GM23338 (cell line): ENCODE data around the gene ZNF511. TPM values are rescaled to one million over a fixed set of nuclear protein-coding genes. Genes with fewer than 3 reads are reported as not detected.

Experiments
- ATAC-seq: fragments of 200-7000 bp; cut with Tn5 transposase; 3 replicates; pipeline ENCODE4 v1.9.1; 2020
- DNase-seq: peaks from one replicate; pipeline ENCODE4 v3.0.0-alpha.2; 2015; ENCODE audit warnings: low spot score
- H2AFZ ChIP-seq: fragments of 200-600 bp; sonication (generic); 2 replicates; pipeline ENCODE4 v1.8.0; 2016; ENCODE audit warnings: antibody characterized with exemption, mild to moderate bottlenecking, moderate library complexity
- H3F3A ChIP-seq: fragments of 200-600 bp; sonication (generic); replicated peaks from 2 replicates; pipeline ENCODE4 v1.8.0; 2017; ENCODE audit warnings: antibody characterized with exemption, mixed run types, low read depth
- H3K27ac ChIP-seq: fragments of 200-600 bp; sonication (generic); 2 replicates; pipeline ENCODE4 v1.6.1; 2016; ENCODE audit warnings: low read depth
- H3K27me3 ChIP-seq: fragments of 200-600 bp; sonication (generic); 2 replicates; pipeline ENCODE4 v1.8.0; 2016; ENCODE audit warnings: mild to moderate bottlenecking, mixed run types, moderate library complexity; ENCODE audit not compliant: insufficient read depth
- H3K36me3 ChIP-seq: fragments of 200-600 bp; sonication (generic); 2 replicates; pipeline ENCODE4 v1.8.0; 2016; ENCODE audit warnings: mild to moderate bottlenecking; ENCODE audit not compliant: insufficient read depth
- H3K4me1 ChIP-seq: fragments of 200-600 bp; sonication (generic); 2 replicates; pipeline ENCODE4 v1.8.0; 2016; ENCODE audit warnings: mild to moderate bottlenecking, moderate library complexity; ENCODE audit not compliant: insufficient read depth
- H3K4me2 ChIP-seq: fragments of 200-600 bp; sonication (generic); 2 replicates; pipeline ENCODE4 v1.7.1; 2017; ENCODE audit warnings: mixed run types
- H3K4me3 ChIP-seq: fragments of 200-600 bp; sonication (generic); 2 replicates; pipeline ENCODE4 v1.6.1; 2016; ENCODE audit warnings: mixed run types
- H3K79me2 ChIP-seq: fragments of 200-600 bp; sonication (generic); replicated peaks from 2 replicates; pipeline ENCODE4 v1.8.0; 2017; ENCODE audit warnings: mild to moderate bottlenecking; ENCODE audit not compliant: insufficient read depth
- H3K9me2 ChIP-seq: fragments of 200-600 bp; sonication (generic); 2 replicates; pipeline ENCODE4 v1.8.0; 2017; ENCODE audit not compliant: insufficient read depth
- H4K20me1 ChIP-seq: fragments of 200-600 bp; sonication (generic); replicated peaks from 2 replicates; pipeline ENCODE4 v1.8.0; 2017; ENCODE audit warnings: mild to moderate bottlenecking; ENCODE audit not compliant: insufficient read depth
- H3K27ac Mint-ChIP-seq: 2 replicates; pipeline ENCODE4 v1.8.0; 2020; ENCODE audit warnings: inconsistent platforms, mild to moderate bottlenecking, moderate library complexity, mixed read lengths
- H3K27me3 Mint-ChIP-seq: 3 replicates; pipeline ENCODE4 v1.8.0; 2022; ENCODE audit warnings: low read depth, mild to moderate bottlenecking, moderate library complexity, mixed read lengths, inconsistent platforms; ENCODE audit not compliant: insufficient read depth, poor library complexity
- H3K36me3 Mint-ChIP-seq: 3 replicates; pipeline ENCODE4 v1.8.0; 2021; ENCODE audit warnings: low read depth, mild to moderate bottlenecking, inconsistent platforms, moderate library complexity, mixed read lengths
- H3K4me1 Mint-ChIP-seq: 3 replicates; pipeline ENCODE4 v1.8.0; 2020; ENCODE audit warnings: mild to moderate bottlenecking, inconsistent platforms, mixed read lengths
- H3K4me3 Mint-ChIP-seq: 3 replicates; pipeline ENCODE4 v1.8.0; 2021; ENCODE audit warnings: moderate library complexity, mild to moderate bottlenecking, inconsistent platforms, mixed read lengths
- H3K9me3 Mint-ChIP-seq: 3 replicates; pipeline ENCODE4 v1.8.0; 2020; ENCODE audit warnings: moderate library complexity, mild to moderate bottlenecking, inconsistent platforms, mixed read lengths
- EZH2 ChIP-seq: fragments of 200-600 bp; sonication (generic); IDR thresholded peaks from one replicate; pipeline ENCODE4 v1.8.0; 2017; ENCODE audit warnings: antibody characterized with exemption, mild to moderate bottlenecking, low read depth; ENCODE audit not compliant: unreplicated experiment
- POLR2AphosphoS5 ChIP-seq: IDR thresholded peaks from 2 replicates; pipeline ENCODE4 v1.6.1; 2016; ENCODE audit warnings: antibody characterized with exemption, low read depth
- STAT1 ChIP-seq: IDR thresholded peaks from one replicate; pipeline ENCODE4 v1.6.1; 2016; ENCODE audit warnings: antibody characterized with exemption; ENCODE audit not compliant: unreplicated experiment
- polyA plus RNA-seq: library from polyadenylated mRNA; unstranded; fragments of >200 nt; fragmentation: Nextera tagmentation; extraction: Ambion mirVana; gene quantifications from 2 replicates; pipeline ENCODE4 v1.2.1, GENCODE V29; 2016
- total RNA-seq: library from RNA; depleted of rRNA; stranded (reverse); fragments of >200 nt; shearing (Covaris generic); gene quantifications from 2 replicates; pipeline ENCODE4 v1.2.3, GENCODE V29; 2014
- TF ChIP-seq, protein P1 (sequence below), 2 experiments: fragments of 200-600 bp in 1 of 2; sonication (generic) in 1 of 2; conservative IDR thresholded peaks; 2 replicates each; pipeline versions ENCODE4 v1.5.1 to v1.6.1; 2016 to 2017; ENCODE audit warnings: antibody characterized with exemption in 2 of 2, low read depth in 2 of 2, mild to moderate bottlenecking in 2 of 2, moderate library complexity in 1 of 2
- TF ChIP-seq, protein P2 (sequence below): IDR thresholded peaks from one replicate; pipeline ENCODE4 v1.6.1; 2018; ENCODE audit warnings: antibody characterized with exemption; ENCODE audit not compliant: unreplicated experiment

ZNF511 gene
- total and polyA plus RNA-seq, 2 experiments from 2014 or later: 41.3 to 104 TPM

DNA sequence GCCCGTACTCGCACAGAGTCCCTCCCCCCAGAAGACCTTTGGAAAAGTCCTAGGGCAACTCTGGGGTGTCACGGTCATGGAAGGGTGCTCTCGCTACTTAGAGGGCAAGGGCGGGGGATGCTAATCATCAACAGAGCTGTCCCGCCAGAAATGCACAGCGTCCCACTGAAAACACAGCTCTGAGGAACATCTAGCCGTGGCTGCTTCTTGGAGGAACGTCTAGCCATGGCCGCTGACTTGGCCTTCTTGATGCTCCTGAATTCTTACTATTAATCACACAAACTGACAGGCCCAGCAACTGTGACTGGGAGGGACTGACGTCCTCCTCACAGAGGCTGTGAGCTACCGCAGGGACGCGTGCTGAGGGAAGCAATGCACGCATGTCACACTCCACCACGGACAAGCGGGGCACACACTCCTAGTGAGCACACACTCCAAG is 1.8 kb upstream of the ZNF511 start:
- peaks cover 8% of the 10 kb centered on the region for H3K27me3 Mint-ChIP-seq
- H3K4me3 Mint-ChIP-seq: peak overlapping the region; percentile 60
- peaks cover 24% of the 10 kb centered on the region for H4K20me1 ChIP-seq
- peaks cover 18% of the 10 kb centered on the region for H3F3A ChIP-seq
- peaks cover 4% of the 10 kb centered on the region for H3K4me1 Mint-ChIP-seq
- no peak overlapping the region for H3K27ac ChIP-seq
- H3K4me1 ChIP-seq: peaks cover 10% of the 10 kb centered on the region; the same call in 1 of the 2 replicates
- peaks cover 2% of the 10 kb centered on the region; the same call in 2 of the 3 replicates for H3K9me3 Mint-ChIP-seq
- peaks cover 5% of the 10 kb centered on the region; the same call in 1 of the 2 replicates for H3K36me3 ChIP-seq
- no peak overlapping the region for H2AFZ ChIP-seq
- ATAC-seq (no peak), DNase-seq (no peak)
- H3K27ac Mint-ChIP-seq: no peak overlapping the region
- H3K27me3 ChIP-seq: no peaks in the 10 kb centered on the region
- H3K9me2 ChIP-seq: no peaks in the 10 kb centered on the region
- H3K4me3 ChIP-seq: no peak overlapping the region; the same call in 1 of the 2 replicates
- no peak overlapping the region for H3K4me2 ChIP-seq
- H3K36me3 Mint-ChIP-seq: peaks cover 24% of the 10 kb centered on the region
- H3K79me2 ChIP-seq: peaks cover 47% of the 10 kb centered on the region
- no peak for TF ChIP-seq STAT1
- TF ChIP-seq POLR2AphosphoS5: no peak
- no peak for TF ChIP-seq EZH2
- TF ChIP-seq, protein P1, sequence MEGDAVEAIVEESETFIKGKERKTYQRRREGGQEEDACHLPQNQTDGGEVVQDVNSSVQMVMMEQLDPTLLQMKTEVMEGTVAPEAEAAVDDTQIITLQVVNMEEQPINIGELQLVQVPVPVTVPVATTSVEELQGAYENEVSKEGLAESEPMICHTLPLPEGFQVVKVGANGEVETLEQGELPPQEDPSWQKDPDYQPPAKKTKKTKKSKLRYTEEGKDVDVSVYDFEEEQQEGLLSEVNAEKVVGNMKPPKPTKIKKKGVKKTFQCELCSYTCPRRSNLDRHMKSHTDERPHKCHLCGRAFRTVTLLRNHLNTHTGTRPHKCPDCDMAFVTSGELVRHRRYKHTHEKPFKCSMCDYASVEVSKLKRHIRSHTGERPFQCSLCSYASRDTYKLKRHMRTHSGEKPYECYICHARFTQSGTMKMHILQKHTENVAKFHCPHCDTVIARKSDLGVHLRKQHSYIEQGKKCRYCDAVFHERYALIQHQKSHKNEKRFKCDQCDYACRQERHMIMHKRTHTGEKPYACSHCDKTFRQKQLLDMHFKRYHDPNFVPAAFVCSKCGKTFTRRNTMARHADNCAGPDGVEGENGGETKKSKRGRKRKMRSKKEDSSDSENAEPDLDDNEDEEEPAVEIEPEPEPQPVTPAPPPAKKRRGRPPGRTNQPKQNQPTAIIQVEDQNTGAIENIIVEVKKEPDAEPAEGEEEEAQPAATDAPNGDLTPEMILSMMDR (conservative IDR thresholded peaks at IDR 0.05; ENCODE audit: low read depth in 2 of 2): no peak

DNA sequence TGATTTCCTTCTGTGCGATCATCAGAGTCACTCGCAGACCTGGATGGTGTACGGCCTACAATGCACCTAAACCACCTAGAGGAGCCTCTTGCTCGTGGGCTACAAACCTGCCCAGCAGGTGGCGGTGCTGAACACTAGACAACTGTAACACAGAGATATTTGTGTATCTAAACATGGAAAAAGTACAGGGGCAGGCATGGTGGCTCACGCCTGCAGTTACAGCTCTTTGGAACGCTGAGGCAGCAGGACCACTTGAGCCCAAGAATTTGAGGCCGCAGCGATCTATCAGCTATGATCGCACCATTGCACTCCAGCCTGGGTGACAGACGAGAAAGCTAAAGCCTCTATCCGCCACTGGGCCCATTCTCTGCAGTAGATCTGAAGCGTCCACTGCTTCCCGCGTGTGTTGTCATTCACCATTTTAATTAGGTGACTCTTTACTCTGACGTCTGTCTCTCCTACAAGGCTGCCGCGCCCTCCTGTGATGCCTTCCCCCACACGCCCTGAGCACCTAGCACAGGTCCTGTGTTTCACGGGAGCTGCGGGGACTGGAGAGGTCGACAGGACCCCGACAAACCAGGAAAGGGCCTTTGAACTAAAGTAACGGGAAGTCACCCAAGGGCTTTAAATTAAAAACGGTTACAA is 816 bp upstream of the ZNF511 start:
- H2AFZ ChIP-seq: no peak overlapping the region
- peaks cover 6% of the 10 kb centered on the region for H3K27me3 Mint-ChIP-seq

More for the DNA sequence above, 816 bp upstream of the ZNF511 start:
- H3K9me3 Mint-ChIP-seq: peaks cover 2% of the 10 kb centered on the region; the same call in 2 of the 3 replicates
- peak; percentile 32 for ATAC-seq
- no peaks in the 10 kb centered on the region for H3K27me3 ChIP-seq
- no peaks in the 10 kb centered on the region for H3K9me2 ChIP-seq
- peak overlapping the region; percentile 88; the same call in 1 of the 2 replicates for H3K27ac ChIP-seq
- peak overlapping the region; percentile 97 for H3K4me3 Mint-ChIP-seq
- peak overlapping the region; percentile 98 for H3K4me3 ChIP-seq
- TF ChIP-seq, protein P1 (conservative IDR thresholded peaks at IDR 0.05; ENCODE audit: low read depth in 2 of 2): peak; percentile 69 to 71
- TF ChIP-seq, protein P2, sequence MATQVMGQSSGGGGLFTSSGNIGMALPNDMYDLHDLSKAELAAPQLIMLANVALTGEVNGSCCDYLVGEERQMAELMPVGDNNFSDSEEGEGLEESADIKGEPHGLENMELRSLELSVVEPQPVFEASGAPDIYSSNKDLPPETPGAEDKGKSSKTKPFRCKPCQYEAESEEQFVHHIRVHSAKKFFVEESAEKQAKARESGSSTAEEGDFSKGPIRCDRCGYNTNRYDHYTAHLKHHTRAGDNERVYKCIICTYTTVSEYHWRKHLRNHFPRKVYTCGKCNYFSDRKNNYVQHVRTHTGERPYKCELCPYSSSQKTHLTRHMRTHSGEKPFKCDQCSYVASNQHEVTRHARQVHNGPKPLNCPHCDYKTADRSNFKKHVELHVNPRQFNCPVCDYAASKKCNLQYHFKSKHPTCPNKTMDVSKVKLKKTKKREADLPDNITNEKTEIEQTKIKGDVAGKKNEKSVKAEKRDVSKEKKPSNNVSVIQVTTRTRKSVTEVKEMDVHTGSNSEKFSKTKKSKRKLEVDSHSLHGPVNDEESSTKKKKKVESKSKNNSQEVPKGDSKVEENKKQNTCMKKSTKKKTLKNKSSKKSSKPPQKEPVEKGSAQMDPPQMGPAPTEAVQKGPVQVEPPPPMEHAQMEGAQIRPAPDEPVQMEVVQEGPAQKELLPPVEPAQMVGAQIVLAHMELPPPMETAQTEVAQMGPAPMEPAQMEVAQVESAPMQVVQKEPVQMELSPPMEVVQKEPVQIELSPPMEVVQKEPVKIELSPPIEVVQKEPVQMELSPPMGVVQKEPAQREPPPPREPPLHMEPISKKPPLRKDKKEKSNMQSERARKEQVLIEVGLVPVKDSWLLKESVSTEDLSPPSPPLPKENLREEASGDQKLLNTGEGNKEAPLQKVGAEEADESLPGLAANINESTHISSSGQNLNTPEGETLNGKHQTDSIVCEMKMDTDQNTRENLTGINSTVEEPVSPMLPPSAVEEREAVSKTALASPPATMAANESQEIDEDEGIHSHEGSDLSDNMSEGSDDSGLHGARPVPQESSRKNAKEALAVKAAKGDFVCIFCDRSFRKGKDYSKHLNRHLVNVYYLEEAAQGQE: no peak
- H3K79me2 ChIP-seq: peaks cover 47% of the 10 kb centered on the region
- peaks cover 24% of the 10 kb centered on the region for H4K20me1 ChIP-seq
- peaks cover 10% of the 10 kb centered on the region; the same call in 1 of the 2 replicates for H3K4me1 ChIP-seq
- peak overlapping the region; percentile 93 for H3K27ac Mint-ChIP-seq
- peak overlapping the region; percentile 100 for H3K4me2 ChIP-seq
- peaks cover 22% of the 10 kb centered on the region for H3K36me3 Mint-ChIP-seq
- peak; percentile 78 for DNase-seq
- H3K36me3 ChIP-seq: peaks cover 5% of the 10 kb centered on the region; the same call in 1 of the 2 replicates
- H3F3A ChIP-seq: peaks cover 18% of the 10 kb centered on the region
- H3K4me1 Mint-ChIP-seq: peaks cover 4% of the 10 kb centered on the region
